HEK293 (cell line): Measurements from ENCODE around the gene GRIN3A.

ENCODE experiments used
- CTCF ChIA-PET: fragments of 350-600 bp; formaldehyde crosslinking; extraction: SDS; loops from one replicate; lab custom pipeline; 2021; ENCODE audit warnings: antibody characterized with exemption; lab: Yijun Ruan, JAX
- POLR2A ChIA-PET: fragments of 300-600 bp; formaldehyde crosslinking; extraction: SDS; loops from one replicate; lab custom pipeline; 2020; ENCODE audit warnings: antibody characterized with exemption, inconsistent platforms; lab: Yijun Ruan, JAX
- H3K27ac ChIP-seq: fragments of 200-500 bp; sonication (Bioruptor generic); 2 replicates; pipeline ENCODE4 v1.5.1; 2014; ENCODE audit warnings: low read depth, low read length, control low read depth, inconsistent platforms; ENCODE audit errors: extremely low read depth
- H3K36me3 ChIP-seq, 2 experiments: fragments of 200-500 bp in 1 of 2; sonication (Bioruptor generic) in 1 of 2; 1 replicate in 1 of 2; 2 replicates in 1 of 2; pipeline ENCODE4 v1.5.1; 2014 to 2017; ENCODE audit warnings: inconsistent platforms in 2 of 2, low read length in 2 of 2; ENCODE audit not compliant: control insufficient read depth in 2 of 2, insufficient read depth in 1 of 2
- H3K4me1 ChIP-seq: fragments of 200-500 bp; sonication (Bioruptor generic); 2 replicates; pipeline ENCODE4 v1.5.1; 2014; ENCODE audit warnings: mild to moderate bottlenecking, low read length, inconsistent platforms; ENCODE audit not compliant: control insufficient read depth, insufficient read depth
- H3K4me3 ChIP-seq: 2 replicates; pipeline ENCODE4 v1.5.1; 2011; ENCODE audit warnings: low read depth, mild to moderate bottlenecking, control low read depth, low read length, moderate library complexity
- H3K9me3 ChIP-seq: fragments of 200-500 bp; sonication (Bioruptor generic); 2 replicates; pipeline ENCODE4 v1.5.1; 2014; ENCODE audit warnings: low read depth, low read length, inconsistent platforms; ENCODE audit not compliant: control insufficient read depth, insufficient read depth
- BCL11B ChIP-seq: fragments of 450-650 bp; formaldehyde crosslinking; IDR thresholded peaks from 2 replicates; pipeline ENCODE4 v1.5.1; 2016; ENCODE audit warnings: low read depth, missing biosample characterization, missing genetic modification characterization
- HOXC10 ChIP-seq: sonication (generic); formaldehyde crosslinking; IDR thresholded peaks from 2 replicates; pipeline ENCODE4 v1.8.1; 2023; ENCODE audit warnings: mild to moderate bottlenecking, missing genetic modification reagents
- KLF1 ChIP-seq: fragments of 450-650 bp; formaldehyde crosslinking; IDR thresholded peaks from 2 replicates; pipeline ENCODE4 v1.5.1; 2016; ENCODE audit warnings: missing biosample characterization, missing genetic modification characterization
- OVOL3 ChIP-seq: fragments of 450-650 bp; formaldehyde crosslinking; IDR thresholded peaks from 2 replicates; pipeline ENCODE4 v1.5.1; 2016; ENCODE audit warnings: missing biosample characterization, missing genetic modification characterization
- ZBTB1 ChIP-seq: fragments of 450-650 bp; formaldehyde crosslinking; IDR thresholded peaks from 2 replicates; pipeline ENCODE4 v1.5.1; 2016; ENCODE audit warnings: missing biosample characterization, missing genetic modification characterization
- ZBTB20 ChIP-seq: fragments of 450-650 bp; formaldehyde crosslinking; IDR thresholded peaks from 2 replicates; pipeline ENCODE4 v1.5.1; 2016; ENCODE audit warnings: missing biosample characterization, missing genetic modification characterization
- ZFHX2 ChIP-seq: fragments of 450-650 bp; formaldehyde crosslinking; conservative IDR thresholded peaks from 2 replicates; pipeline ENCODE4 v1.5.1; 2016; ENCODE audit warnings: missing biosample characterization, missing genetic modification characterization
- ZFP3 ChIP-seq: fragments of 450-650 bp; formaldehyde crosslinking; IDR thresholded peaks from 2 replicates; pipeline ENCODE4 v1.5.1; 2016; ENCODE audit warnings: low read depth, missing biosample characterization, missing genetic modification characterization
- ZNF114 ChIP-seq: fragments of 450-650 bp; formaldehyde crosslinking; IDR thresholded peaks from 2 replicates; pipeline ENCODE4 v1.5.0; 2017; ENCODE audit warnings: missing biosample characterization, missing genetic modification characterization
- ZNF24 ChIP-seq: fragments of 450-650 bp; formaldehyde crosslinking; IDR thresholded peaks from 2 replicates; pipeline ENCODE4 v1.5.1; 2016; ENCODE audit warnings: missing biosample characterization, missing genetic modification characterization
- ZNF302 ChIP-seq: fragments of 450-650 bp; formaldehyde crosslinking; IDR thresholded peaks from 2 replicates; pipeline ENCODE4 v1.5.1; 2016; ENCODE audit warnings: missing biosample characterization, missing genetic modification characterization, low read depth
- ZNF350 ChIP-seq: fragments of 450-650 bp; formaldehyde crosslinking; IDR thresholded peaks from 2 replicates; pipeline ENCODE4 v1.5.0; 2017; ENCODE audit warnings: missing biosample characterization, mild to moderate bottlenecking, missing genetic modification characterization
- ZNF548 ChIP-seq: fragments of 450-650 bp; formaldehyde crosslinking; IDR thresholded peaks from 2 replicates; pipeline ENCODE4 v1.5.1; 2016; ENCODE audit warnings: missing biosample characterization, missing genetic modification characterization
- ZNF623 ChIP-seq: fragments of 450-650 bp; formaldehyde crosslinking; IDR thresholded peaks from 2 replicates; pipeline ENCODE4 v1.5.1; 2016; ENCODE audit warnings: missing biosample characterization, missing genetic modification characterization
- ZNF830 ChIP-seq: fragments of 450-650 bp; IDR thresholded peaks from 2 replicates; pipeline ENCODE4 v1.5.0; 2018; ENCODE audit warnings: missing biosample characterization, missing genetic modification characterization, low read depth, mild to moderate bottlenecking, moderate library complexity
- ZXDB ChIP-seq: fragments of 450-650 bp; formaldehyde crosslinking; IDR thresholded peaks from 2 replicates; pipeline ENCODE4 v1.5.1; 2016; ENCODE audit warnings: missing biosample characterization, missing genetic modification characterization
- TF ChIP-seq, protein P1 (sequence below): fragments of 450-650 bp; formaldehyde crosslinking; IDR thresholded peaks from 2 replicates; pipeline ENCODE4 v1.5.1; 2016; ENCODE audit warnings: missing biosample characterization, missing genetic modification characterization
- TF ChIP-seq, protein P2 (sequence below): fragments of 450-650 bp; formaldehyde crosslinking; IDR thresholded peaks from 2 replicates; pipeline ENCODE4 v1.5.1; 2017; ENCODE audit warnings: missing biosample characterization, missing genetic modification characterization
- TF ChIP-seq, protein P3 (sequence below): fragments of 450-650 bp; formaldehyde crosslinking; IDR thresholded peaks from 2 replicates; pipeline ENCODE4 v1.5.1; 2016; ENCODE audit warnings: missing biosample characterization, missing genetic modification characterization
- TF ChIP-seq, protein P4 (sequence below): fragments of 450-650 bp; formaldehyde crosslinking; IDR thresholded peaks from 2 replicates; pipeline ENCODE4 v1.5.1; 2016; ENCODE audit warnings: missing biosample characterization, missing genetic modification characterization, borderline replicate concordance

GRIN3A gene

DNA sequence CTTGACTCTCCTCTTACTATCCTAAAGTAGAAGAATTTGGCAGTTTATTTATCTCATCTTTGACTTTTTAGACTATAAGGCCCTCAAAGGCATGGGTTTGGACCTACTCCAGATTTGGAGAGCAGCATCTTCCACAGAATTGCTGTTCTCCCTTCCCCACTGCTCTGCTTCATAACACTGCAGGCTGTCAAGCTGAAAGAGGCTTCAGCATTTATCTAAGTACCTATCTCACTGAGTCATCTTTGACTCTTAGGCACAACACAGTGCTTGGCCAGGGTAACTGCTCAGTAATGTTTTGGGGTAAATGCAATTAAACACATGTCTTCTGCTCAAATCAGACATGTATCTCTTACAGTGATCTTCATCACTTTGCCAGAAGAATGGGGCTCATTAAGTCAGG, 60.6 kb downstream of the GRIN3A start:
- ChIA-PET POLR2A (no interaction called here), CTCF (interaction anchor here (1.0 kb wide), 2 partner anchors 9 to 229 kb away, joined by 3 to 4 read pairs; no protein-coding TSS in a partner anchor)
- Histone ChIP-seq H3K36me3 (no peaks in the 10 kb centered on the region), H3K9me3 (no peaks in the 10 kb centered on the region), H3K27ac (no peak overlapping the region), H3K4me3 (no peak overlapping the region), H3K4me1 (no peaks in the 10 kb centered on the region)
- TF ChIP-seq, protein P1, sequence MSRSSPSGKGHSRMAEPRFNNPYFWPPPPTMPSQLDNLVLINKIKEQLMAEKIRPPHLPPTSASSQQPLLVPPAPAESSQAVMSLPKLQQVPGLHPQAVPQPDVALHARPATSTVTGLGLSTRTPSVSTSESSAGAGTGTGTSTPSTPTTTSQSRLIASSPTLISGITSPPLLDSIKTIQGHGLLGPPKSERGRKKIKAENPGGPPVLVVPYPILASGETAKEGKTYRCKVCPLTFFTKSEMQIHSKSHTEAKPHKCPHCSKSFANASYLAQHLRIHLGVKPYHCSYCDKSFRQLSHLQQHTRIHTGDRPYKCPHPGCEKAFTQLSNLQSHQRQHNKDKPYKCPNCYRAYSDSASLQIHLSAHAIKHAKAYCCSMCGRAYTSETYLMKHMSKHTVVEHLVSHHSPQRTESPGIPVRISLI (tag by site-specific recombination) = no peak
- TF ChIP-seq ZBTB1 (tag by site-specific recombination) (no peak), BCL11B (no peak), ZNF623 (tag by site-specific recombination) (no peak), ZNF830 (tag by site-specific recombination) (no peak), ZNF24 (tag by site-specific recombination) (no peak), ZNF302 (tag by site-specific recombination) (no peak), KLF1 (tag by site-specific recombination) (no peak), ZFHX2 (no peak), ZFP3 (tag by site-specific recombination) (no peak), HOXC10 (CRISPR knock-in tag) (no peak), ZNF114 (tag by site-specific recombination) (no peak), ZNF548 (tag by site-specific recombination) (no peak)

DNA sequence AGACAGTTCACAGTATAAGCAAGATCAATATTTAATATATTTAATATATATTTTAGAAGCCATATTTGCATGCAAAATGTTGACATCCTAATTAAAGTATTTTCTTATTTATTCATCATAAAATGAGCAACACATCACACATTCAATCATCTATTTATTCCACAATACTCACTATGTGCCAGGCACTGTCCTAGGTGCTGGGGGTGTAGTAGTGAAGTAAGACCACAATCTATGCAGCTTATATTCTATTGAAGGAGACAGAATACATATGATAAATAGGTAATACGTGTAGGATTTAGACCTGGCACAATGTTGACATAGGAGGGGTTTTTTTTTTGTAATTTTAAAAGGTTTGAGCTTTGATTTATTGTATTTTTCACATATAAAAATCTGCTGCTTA, 63.1 kb downstream of the GRIN3A start:
- H3K27ac ChIP-seq = no peak overlapping the region
- H3K4me3 ChIP-seq = no peak overlapping the region
- POLR2A ChIA-PET = no interaction called here
- no peak for TF ChIP-seq ZBTB20 (tag by site-specific recombination)
- TF ChIP-seq OVOL3 (tag by site-specific recombination) = no peak
- CTCF ChIA-PET = no interaction called here
- no peaks in the 10 kb centered on the region for H3K9me3 ChIP-seq
- H3K4me1 ChIP-seq = no peaks in the 10 kb centered on the region
- no peaks in the 10 kb centered on the region for H3K36me3 ChIP-seq

DNA sequence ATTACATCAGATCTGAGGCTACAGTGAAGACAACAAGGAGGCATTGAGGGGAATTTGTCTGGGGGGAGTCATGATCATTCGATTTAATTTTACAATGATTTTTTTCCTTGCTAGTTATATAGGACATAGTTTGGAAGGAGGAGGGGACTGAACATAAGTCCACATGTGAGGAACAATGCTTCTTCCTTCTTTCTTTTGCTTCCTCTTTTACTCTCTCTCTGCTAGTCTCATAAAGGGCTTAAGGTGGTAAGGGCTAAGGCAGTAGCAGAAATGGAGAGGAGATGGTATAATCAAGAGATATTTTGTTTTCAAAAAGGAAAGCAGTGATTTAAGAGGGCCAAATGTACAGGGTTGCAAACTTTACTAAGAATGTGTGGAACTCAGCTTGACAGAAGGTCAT, 64.3 kb downstream of the GRIN3A start:
- no peak overlapping the region for H3K4me3 ChIP-seq
- ChIA-PET POLR2A (no interaction called here), CTCF (no interaction called here)
- H3K4me1 ChIP-seq = no peaks in the 10 kb centered on the region
- no peaks in the 10 kb centered on the region for H3K9me3 ChIP-seq
- no peaks in the 10 kb centered on the region for H3K36me3 ChIP-seq
- H3K27ac ChIP-seq = no peak overlapping the region
- TF ChIP-seq, protein P2, sequence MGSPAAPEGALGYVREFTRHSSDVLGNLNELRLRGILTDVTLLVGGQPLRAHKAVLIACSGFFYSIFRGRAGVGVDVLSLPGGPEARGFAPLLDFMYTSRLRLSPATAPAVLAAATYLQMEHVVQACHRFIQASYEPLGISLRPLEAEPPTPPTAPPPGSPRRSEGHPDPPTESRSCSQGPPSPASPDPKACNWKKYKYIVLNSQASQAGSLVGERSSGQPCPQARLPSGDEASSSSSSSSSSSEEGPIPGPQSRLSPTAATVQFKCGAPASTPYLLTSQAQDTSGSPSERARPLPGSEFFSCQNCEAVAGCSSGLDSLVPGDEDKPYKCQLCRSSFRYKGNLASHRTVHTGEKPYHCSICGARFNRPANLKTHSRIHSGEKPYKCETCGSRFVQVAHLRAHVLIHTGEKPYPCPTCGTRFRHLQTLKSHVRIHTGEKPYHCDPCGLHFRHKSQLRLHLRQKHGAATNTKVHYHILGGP = no peak
- TF ChIP-seq ZNF302 (tag by site-specific recombination) (no peak), ZXDB (tag by site-specific recombination) (no peak), ZNF350 (tag by site-specific recombination) (no peak), ZFHX2 (no peak)
- TF ChIP-seq, protein P3, sequence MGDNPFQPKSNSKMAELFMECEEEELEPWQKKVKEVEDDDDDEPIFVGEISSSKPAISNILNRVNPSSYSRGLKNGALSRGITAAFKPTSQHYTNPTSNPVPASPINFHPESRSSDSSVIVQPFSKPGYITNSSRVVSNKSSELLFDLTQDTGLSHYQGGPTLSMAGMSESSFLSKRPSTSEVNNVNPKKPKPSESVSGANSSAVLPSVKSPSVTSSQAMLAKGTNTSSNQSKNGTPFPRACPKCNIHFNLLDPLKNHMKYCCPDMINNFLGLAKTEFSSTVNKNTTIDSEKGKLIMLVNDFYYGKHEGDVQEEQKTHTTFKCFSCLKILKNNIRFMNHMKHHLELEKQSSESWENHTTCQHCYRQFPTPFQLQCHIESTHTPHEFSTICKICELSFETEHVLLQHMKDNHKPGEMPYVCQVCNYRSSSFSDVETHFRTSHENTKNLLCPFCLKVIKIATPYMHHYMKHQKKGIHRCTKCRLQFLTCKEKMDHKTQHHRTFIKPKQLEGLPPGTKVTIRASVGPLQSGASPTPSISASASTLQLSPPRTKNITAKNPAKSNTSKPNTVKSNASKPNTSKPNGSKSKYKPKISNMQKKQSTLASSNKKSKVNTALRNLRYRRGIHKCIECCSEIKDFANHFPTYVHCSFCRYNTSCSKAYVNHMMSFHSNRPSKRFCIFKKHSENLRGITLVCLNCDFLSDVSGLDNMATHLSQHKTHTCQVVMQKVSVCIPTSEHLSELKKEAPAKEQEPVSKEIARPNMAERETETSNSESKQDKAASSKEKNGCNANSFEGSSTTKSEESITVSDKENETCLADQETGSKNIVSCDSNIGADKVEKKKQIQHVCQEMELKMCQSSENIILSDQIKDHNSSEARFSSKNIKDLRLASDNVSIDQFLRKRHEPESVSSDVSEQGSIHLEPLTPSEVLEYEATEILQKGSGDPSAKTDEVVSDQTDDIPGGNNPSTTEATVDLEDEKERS (tag by site-specific recombination) = no peak
- TF ChIP-seq, protein P1 (tag by site-specific recombination) = no peak
- TF ChIP-seq, protein P4, sequence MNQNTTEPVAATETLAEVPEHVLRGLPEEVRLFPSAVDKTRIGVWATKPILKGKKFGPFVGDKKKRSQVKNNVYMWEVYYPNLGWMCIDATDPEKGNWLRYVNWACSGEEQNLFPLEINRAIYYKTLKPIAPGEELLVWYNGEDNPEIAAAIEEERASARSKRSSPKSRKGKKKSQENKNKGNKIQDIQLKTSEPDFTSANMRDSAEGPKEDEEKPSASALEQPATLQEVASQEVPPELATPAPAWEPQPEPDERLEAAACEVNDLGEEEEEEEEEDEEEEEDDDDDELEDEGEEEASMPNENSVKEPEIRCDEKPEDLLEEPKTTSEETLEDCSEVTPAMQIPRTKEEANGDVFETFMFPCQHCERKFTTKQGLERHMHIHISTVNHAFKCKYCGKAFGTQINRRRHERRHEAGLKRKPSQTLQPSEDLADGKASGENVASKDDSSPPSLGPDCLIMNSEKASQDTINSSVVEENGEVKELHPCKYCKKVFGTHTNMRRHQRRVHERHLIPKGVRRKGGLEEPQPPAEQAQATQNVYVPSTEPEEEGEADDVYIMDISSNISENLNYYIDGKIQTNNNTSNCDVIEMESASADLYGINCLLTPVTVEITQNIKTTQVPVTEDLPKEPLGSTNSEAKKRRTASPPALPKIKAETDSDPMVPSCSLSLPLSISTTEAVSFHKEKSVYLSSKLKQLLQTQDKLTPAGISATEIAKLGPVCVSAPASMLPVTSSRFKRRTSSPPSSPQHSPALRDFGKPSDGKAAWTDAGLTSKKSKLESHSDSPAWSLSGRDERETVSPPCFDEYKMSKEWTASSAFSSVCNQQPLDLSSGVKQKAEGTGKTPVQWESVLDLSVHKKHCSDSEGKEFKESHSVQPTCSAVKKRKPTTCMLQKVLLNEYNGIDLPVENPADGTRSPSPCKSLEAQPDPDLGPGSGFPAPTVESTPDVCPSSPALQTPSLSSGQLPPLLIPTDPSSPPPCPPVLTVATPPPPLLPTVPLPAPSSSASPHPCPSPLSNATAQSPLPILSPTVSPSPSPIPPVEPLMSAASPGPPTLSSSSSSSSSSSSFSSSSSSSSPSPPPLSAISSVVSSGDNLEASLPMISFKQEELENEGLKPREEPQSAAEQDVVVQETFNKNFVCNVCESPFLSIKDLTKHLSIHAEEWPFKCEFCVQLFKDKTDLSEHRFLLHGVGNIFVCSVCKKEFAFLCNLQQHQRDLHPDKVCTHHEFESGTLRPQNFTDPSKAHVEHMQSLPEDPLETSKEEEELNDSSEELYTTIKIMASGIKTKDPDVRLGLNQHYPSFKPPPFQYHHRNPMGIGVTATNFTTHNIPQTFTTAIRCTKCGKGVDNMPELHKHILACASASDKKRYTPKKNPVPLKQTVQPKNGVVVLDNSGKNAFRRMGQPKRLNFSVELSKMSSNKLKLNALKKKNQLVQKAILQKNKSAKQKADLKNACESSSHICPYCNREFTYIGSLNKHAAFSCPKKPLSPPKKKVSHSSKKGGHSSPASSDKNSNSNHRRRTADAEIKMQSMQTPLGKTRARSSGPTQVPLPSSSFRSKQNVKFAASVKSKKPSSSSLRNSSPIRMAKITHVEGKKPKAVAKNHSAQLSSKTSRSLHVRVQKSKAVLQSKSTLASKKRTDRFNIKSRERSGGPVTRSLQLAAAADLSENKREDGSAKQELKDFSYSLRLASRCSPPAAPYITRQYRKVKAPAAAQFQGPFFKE (tag by site-specific recombination) = no peak
